ENCODE measurements around the gene TNS1.

The TNS1 gene

DNA sequence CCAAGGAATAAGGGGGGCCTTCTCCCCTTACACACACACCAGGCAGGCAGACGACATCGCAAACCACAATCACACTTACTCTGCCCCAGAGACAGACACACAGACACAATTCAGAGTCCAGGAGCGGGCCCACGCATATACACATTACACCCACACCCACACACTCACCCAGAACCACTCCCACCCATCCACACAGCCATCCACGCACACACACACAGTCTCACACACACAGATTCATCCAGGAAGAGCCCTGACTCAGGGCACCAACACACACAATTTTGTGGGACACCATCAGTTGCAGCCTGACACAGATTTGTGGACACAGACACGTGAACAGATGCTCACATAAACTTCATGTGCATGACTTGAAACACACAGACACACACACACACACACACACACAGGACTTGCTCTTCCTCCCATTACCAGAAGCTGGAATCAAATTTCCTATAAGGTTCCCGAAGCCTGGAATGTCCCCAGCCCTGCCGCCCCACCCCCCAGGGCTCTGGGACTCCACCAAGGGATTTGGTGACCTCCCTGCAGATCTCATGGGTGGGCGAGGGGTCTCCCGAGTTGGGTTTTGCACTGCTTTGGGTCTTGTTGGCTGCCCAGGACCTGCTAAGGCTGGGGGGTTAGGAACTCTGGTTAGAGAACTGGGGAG lies 23.5 kb downstream of the TNS1 start:
- no peak for DNase-seq

DNA sequence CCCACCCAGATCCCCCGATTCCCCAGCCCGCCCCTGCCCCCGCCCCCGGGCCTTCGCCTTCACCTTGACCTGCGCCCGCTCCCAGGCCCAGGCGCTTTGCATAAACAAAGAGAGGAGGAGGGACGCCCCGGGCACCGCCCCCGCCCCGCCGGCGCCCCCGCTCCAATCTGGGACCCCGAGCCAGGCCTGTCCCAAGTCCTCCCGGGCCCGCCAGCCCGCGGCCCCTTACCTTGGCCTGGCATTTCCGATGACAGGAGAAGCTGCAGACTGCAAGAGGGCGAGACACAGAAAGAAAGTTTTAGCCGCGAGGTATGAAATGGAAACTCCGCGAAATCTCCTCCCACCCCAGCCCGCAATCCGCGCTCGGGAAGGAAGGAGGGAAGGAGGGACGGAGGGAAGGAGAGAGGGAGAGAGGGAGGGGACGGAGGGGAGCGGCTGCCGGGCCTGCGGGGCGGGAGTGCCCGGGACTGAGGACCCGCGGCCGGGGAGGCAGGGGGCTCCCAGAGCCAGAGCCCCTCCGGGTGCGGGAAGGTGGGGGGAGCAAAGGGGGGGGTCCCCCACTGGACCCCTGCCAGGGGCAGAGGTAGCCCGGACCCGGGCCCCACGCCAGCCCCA lies 24.2 kb downstream of the TNS1 start:
- DNase-seq: peak; percentile 79

DNA sequence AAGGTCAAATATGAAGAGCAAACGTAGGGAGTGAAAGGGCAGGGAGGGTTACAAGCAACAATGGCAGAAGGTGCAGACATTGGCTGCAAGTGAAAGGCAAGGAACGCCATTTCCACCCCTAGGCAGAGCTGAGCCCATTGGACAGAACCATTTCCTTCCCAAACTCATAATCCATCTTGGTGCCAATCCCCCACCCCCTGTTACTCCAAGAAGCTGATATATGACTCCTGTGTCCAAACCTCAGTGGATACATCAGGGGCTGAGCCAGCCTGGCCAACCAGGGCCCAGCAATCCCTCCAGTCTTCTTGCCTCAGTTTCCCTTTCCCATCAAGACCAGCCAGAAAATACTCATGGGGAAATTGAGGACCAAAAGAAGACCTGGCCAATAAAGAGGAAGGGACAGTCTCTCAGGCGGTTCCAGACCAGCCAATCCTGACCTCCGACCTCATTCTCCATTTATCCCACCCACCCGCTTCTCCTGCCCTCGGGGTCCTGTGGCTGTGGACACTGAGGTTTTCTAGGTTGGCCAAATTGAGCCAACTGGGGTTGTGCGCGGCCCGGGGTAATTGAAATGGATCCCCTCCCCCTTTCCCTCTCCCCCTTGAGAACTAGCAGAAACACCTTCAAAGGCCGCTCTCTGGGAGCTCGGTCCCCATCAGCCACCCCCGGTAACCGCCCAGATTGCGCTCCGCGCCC lies 24.8 kb downstream of the TNS1 start:
- DNase-seq: no peak

DNA sequence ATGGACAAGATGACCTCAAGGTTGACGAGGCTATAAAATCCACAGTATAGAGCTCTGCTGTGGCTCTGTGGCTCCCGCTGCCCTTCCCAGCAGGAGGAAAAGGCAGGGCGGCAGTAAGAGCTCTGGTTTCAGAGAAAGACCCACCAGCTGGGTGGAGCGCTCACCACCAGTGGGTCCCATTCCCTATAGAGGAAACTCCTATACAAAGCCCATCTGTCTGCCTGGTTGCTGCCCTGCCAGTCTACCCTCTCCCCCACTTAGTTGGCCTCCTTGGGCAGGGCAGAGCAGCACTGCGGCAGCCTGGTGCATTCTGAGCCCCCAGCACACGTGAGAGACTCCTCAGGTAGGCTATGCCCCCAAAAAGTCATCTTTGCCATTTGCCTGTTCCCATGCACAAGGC lies 26.5 kb downstream of the TNS1 start:
- DNase-seq: no peak

DNA sequence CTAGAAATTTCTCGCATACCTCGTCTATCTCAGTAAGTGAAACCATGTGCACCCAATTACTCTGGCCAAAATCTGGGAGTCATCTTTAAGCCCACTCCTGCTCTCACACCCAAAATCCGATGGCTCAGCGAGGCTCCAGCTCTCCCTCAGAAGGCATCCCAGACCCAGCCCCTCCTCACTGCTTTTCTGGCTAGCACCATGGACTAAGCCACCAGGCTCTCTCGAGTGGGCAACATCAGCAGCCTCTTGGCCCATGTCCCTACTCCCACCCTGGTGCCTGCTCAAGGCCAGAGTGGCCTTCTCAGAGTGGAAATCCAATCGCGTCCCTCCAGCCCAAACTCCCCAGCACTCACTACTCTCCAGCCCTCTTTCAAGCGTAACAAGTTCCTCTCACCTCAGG lies 27.2 kb downstream of the TNS1 start:
- DNase-seq: no peak

DNA sequence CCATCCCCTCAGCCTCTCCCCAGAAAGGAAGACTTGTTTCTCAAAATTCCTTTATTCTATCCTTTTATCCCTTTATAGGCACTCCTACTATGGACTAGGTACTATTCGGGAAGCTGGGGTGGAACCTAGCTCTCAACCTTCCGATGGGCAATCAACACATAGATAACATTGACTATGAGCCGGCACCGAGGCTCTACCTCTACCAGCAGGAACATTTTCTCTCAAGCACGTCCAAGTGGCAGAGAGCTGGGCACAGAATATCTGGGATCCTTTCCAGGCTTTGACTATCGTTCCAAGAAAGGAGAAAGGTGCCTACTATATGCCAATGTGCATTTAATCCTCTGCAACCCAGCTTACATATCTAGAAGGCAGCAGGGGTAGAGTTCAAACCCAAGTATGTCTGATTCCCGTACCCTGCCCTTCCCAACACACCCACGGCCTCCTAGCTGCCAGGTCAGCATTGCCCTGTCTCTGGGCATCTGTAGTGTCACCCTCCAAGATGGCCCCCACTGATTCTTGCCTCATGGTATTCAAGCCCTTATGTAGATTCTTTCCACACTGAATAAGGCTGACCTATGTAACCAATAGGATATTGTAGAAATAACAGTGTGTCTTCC lies 28.3 kb downstream of the TNS1 start:
- no peak for DNase-seq

DNA sequence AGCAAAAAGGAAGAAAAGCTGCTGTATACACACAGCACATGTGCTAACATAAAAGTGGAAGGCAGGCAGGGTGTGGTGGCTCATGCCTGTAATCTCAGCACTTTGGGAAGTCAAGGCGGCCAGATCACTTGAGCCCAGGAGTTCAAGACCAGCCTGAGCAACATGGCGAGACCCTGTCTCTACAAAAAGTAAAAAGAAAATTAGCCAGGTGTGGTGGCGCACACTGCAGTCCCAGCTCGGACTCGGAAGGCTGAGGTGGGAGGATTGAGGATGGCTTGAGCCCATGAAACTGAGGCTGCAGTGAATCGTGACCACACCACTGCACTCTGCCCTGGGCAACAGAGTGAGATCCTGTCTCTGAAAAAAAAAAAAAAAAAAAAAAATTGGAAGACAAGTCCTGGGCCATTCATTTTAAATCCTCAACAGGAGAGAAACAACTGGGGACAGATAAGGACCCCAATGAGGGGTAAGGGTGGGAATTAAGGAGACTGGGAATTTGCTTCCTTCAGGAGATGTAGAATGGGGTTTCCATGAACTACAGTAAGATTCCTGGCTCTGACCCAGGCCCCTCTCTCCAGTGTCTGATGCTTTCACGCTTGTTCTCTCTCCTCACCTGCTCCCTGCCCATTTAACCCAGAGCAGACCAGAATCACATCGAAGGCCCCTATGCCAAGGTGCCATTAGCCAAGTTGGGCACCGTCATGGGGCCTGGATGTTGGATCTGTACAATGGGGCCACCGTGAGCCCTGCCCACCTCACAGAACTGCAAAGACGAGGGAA lies 29.6 kb downstream of the TNS1 start:
- no peak for DNase-seq

DNA sequence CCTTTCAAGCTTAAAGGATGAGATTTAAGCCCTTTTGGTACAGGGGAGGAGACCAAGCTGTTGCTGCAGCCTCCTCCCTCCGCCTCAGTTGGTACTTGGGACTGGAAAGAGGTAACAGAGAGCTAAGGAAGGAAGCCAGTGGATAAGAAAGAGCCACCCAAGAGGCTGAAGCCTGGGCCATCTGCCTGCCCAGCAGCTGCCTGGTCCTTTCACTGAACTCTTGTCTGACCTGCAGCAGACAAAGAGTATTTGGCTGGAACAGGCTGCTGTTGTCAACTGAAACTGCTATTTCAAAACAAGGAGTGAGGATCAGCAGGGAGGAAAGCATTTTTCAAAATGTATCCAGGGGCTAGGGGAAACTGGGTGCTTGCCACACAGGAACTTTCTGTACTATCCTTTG lies 30.3 kb downstream of the TNS1 start:
- DNase-seq: no peak

DNA sequence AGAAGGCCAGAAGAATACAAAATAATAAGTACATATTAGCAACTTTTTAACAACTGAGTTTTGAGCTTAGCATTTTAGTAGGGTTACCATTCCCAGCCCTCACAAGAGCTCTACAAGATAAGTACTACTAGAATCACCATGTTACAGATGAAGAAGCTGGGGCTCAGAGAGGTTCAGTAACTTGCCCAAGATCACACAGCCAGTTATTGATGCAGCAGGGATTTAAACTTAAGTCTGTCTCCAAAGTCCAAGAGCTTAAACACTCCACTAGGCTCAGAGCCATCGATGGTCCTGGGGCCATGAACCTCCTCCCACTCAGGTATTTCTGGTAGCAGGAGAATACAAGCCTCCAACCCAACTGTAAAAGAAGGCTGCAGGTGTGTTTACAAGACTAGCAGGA lies 30.8 kb downstream of the TNS1 start:
- DNase-seq: no peak

DNA sequence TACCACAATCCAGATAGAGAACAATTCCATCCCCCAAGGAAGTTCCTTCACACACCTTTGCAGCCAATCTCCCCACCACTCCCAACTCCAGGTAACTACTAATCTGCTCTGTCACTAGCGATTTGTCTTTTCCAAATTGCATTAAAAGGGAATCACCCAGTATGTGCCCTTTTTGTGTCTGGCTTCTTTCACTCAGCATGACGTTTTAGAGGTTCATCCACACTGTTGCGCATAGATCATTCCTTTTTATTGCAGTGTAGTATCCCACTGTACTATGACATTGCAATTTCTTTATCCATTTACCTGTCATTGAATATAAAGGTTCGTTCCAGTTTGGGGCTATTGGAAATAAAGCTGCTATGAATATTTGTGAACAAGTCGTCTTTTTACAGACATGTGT lies 31.6 kb downstream of the TNS1 start:
- DNase-seq: no peak

DNA sequence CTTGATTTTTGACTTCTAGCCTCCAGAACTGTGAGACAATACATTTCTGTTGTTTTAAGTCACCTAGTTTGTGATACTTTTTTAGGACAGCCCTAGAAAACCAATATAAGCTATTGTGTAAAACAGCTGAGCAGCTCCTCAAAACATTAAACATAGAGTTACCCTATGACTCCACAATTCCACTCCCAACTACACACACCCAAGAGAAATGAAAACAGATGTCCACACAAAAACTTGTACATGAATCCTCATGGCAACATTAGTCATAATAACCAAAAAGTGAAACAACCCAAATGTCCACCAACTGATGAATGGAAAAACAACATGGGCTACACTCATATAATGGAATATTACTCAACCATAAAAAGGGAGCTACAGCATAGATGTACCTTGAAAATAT lies 32.6 kb downstream of the TNS1 start:
- DNase-seq: no peak

DNA sequence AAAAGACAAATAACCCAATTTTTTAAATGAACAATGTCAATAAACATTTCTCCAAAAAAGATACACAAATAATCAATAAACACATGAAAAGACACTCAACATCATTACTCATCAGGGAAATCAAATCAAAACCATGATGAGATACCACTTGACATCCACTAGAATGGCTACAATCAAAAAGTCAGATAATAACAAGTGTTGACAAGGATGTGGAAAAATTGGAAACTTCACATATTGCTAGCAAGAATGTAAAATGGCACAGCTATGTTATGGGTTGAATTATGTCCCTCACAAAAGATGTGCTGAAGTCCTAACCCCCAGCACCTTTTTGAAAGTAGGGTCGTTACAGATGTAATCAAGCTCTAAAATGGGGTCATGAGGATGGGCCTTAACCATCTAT lies 33.2 kb downstream of the TNS1 start:
- no peak for DNase-seq

DNA sequence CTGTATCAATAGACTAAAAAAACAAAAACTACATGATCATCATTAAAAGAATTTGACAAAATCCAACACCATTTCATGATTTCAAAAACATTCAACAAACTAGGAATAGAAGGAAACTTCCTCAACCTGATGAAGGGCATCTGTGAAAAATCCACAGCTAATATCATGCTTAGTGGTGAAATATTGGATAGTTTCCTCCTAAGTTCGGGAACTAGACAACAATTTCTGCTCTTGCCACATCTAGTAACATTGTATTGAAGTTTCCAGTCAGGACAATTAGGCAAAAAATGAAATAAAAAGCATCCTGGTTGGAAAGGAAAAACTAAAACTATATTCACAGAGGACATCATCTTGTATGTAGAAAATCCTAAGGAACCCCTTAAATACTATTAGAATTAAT lies 34.8 kb downstream of the TNS1 start:
- DNase-seq: no peak

DNA sequence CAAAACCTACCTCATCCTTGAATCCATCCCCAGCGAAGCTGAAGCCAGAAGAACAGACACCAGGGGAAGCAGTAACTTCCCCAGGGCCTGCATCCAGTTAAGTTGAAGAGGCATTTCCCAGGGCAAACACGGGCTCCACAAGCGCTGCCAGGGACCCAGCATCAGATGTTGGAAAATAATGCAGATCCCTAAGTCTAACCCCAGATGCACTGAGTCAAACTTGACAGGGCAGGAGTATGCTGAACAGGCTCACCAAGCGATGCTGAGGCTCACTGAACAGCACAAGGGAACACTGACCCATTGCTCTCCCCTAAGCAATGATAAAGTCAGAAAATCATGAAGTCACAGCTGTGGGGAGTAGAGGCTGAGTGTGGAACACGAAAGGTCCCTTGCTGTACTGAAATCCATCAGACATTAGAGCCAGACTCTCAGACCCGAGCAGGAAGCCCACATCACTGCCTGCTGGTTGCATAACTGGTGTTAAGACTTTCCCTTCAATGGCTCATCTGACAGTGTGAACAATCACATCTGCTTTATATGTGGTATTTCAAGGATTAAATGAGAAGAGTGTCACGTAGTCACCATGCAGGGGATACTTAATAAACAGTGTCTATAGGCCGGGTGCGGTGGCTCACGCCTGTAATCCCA lies 36.2 kb downstream of the TNS1 start:
- no peak for DNase-seq

DNA sequence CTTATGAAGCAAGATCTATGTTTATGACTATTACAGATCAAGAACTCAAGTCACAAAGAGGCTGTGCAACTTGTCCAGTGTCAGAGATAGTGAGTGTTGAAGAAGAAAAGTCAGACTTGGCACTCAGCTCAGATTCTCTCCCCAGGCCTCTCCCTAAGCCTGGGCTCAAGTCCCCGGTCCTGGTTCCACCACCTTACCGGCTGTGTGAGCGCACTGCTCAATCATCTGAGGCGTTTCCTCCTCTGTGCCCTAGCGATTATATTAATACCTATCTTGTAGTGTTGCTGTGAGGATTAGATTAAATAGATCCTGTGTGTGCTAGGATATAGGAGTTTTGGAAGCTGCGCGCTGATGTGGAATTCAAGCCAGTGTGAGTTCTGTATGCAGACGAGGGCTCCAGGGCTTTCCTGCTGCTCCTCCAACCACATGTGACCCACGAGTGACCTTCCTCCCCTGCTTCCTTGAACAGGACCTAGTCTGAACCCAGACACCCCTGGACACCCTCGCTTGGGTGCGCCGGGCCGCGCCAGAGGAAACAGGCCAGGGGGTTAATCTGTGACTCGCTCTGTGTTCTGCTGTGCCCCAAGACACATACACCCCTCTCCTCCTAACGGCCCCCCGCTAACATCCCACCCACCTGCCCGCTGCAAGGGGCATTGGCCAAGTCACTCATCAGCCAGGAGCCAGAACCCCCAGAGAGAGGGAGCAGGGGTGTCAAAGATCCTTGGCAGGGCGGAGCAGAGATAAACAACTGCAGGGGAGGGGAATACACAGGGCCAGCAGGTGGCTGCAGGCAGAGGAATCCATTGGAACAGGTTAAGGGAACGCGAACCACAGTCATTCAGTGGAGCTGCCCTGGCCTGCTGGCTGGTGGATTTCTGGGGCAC lies 38.3 kb downstream of the TNS1 start:
- no peak for DNase-seq

DNA sequence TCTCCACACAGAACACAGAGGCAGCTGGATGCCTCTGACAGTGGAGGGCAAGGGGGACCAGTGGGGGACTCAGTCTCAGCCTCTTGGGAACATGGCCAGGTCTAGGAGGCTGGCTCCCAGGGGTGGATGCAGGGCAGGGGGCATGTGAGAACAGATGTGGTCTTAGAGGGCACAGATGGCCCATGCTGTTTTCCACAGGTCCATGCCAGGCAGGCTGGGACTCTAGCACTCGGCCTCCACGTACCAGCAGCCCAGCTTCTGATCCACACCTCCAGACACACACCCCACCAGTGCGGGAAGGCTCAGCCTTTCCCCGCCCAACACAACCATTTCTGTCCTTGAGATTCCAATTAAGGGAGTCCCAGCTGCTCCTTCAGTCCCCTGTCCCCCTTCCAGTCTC lies 42.4 kb downstream of the TNS1 start:
- no peak for DNase-seq

DNA sequence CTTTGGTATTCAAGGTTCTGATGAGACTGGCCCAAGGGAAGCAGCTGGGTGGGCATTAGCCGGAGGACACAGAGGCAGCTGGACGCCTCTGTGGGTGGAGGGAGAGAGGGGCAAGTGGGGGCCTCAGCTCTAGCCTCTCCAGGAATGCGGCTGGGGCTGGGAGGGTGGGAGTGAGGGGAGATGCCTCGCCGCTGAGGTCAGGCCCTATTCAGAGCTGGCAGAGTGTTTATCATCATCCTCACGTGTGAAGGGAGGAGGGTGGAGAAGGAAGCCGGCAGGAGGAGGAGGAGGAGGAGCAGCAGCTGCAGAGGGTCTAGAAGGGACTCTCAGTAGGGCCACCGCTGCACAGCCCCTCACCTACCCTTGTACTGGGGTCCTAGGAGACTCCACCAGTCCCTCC lies 43.1 kb downstream of the TNS1 start:
- DNase-seq: no peak

DNA sequence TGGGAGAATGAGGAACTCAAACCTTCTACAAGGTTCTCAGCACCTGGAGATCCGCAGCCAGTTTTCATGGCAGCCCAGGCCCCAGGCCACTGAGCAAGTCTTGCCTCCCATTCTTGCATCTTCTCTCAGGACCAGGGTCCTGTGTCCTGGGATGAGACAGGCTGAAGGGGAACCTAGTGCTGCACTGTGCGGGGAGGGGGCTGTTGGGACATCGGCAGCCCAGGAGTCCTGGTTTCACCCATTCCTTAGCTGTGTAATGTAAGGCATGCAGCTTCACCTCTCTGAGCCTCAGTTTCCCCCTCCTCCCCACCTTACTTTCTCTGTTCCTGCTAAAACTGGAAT lies 43.9 kb downstream of the TNS1 start:
- no peak for DNase-seq

DNA sequence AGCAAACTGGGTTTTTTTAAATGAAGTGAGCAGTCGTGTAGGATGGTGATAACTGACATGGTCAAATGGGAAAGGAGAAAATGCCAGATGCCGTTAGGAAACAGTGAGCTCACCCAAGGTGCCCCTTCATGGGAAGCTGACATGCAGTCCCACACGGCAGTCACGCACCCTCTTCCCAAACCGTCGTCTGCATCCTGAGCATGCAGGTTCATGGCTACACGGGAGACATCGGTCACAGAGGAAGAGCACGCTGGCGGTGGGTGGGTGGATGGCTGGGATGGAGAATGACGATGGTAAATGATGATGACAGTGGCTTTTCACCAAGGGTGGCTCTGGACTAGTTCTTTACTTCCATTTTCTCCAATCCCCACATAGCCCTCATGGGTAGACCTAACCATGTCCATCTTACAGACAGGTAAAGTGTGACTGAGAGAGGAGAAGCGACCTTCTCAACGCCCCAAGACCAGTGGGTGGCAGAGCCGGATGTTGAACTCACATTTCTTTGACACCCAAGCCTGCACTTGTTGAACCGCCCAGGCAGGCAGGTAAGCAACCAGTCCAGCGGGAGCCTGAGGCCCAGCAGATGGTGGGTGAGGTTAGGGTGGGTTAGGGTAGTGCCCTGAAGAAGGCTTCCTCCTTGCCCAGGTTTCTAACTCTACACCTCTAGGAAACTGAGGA lies 44.5 kb downstream of the TNS1 start:
- DNase-seq: no peak

DNA sequence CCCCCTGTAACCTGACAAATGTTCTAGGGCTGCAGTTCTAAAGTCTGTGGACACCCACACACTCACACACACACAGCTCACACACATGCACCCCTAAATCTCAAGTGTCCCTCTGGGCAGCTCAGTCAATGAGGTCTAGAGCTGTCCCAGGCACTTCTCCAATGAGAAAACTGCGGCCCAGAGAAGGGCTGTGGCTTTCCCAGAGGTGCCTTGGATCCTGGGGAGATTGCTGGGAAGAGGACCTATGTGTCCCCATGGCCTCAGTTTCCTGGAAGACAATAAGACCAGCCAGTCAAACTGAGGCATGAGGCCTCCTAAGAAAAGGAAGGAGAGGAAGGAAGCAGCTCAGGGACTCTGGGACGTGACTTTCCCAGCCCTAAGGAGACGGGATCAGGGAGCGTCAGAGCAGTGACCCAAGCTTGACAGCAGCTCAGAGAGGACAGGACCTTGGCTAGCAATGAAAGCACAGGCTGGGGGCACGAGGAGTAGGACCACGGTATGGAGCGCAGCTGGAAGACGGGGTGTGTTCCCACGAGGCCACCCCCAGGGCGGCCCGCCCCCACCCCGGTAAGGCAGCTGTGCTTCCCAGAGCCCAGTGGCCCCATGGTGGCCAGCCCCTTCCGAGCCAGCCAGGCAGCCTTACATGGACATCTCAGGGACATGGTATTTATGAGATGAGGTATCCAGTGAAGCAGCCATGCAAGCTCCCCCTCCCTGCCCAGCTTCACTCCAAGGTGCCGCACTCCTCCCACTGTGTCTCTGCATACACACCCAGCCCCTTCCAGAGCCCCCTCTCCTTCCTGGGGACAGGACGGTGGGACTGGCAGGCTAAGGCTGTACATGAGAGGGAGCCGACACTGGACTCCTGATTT lies 46.0 kb downstream of the TNS1 start:
- peak; percentile 27 for DNase-seq
